Measurements from ENCODE around the gene BRD7.

Gene BRD7

GRCh38 chr16:50292566-50292948 lies 76.2 kb downstream of the BRD7 start:
- Histone ChIP-seq H3K4me3 (ENCODE audit: low read depth, low read length) (no peak overlapping the region), H3K27me3 (replicated peaks) (no peaks in the 10 kb centered on the region), H3K27ac (no peak overlapping the region), H3K36me3 (replicated peaks) (peaks cover 24% of the 10 kb centered on the region)
- DNase-seq: no peak
- TF ChIP-seq, protein P1, sequence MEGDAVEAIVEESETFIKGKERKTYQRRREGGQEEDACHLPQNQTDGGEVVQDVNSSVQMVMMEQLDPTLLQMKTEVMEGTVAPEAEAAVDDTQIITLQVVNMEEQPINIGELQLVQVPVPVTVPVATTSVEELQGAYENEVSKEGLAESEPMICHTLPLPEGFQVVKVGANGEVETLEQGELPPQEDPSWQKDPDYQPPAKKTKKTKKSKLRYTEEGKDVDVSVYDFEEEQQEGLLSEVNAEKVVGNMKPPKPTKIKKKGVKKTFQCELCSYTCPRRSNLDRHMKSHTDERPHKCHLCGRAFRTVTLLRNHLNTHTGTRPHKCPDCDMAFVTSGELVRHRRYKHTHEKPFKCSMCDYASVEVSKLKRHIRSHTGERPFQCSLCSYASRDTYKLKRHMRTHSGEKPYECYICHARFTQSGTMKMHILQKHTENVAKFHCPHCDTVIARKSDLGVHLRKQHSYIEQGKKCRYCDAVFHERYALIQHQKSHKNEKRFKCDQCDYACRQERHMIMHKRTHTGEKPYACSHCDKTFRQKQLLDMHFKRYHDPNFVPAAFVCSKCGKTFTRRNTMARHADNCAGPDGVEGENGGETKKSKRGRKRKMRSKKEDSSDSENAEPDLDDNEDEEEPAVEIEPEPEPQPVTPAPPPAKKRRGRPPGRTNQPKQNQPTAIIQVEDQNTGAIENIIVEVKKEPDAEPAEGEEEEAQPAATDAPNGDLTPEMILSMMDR (IDR thresholded peaks at IDR 0.05; ENCODE audit: low read depth, low read length, missing control alignments): no peak
- in situ Hi-C loops (cut with HindIII; ENCODE audit: low pct_ligation_motif_present, low sequenced_read_pairs): no loop called here

- no peak overlapping the region for H3K4me3 ChIP-seq (ENCODE audit: low read depth, low read length)
- peaks cover 24% of the 10 kb centered on the region for H3K36me3 ChIP-seq (replicated peaks)
- no peak overlapping the region for H3K27ac ChIP-seq
Observed at GRCh38 chr16:50291719-50292565, 76.8 kb downstream of the BRD7 start.

DNA sequence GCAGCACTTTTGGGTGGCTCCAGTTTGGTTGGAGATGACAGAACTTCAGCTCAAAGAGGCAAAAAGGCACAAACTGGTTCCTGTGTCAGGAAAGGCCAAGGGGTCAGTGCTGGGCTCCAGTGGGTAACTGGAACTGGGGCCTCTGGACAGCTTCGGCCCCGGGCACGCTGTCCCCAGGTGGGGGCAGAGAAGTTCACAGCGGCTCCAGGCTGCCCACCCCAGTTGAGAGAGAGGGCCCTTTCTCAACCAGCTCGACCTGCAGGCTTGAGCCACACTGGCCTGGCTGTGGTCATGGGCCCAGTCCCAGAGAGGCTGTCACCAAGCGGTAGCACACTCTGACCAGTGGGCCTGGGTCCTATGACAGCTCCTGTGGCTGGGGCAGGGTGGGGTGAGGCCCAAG lies 77.9 kb downstream of the BRD7 start:
- in situ Hi-C loops (cut with HindIII; ENCODE audit: low pct_ligation_motif_present, low sequenced_read_pairs): no loop called here
- TF ChIP-seq, protein P1 (IDR thresholded peaks at IDR 0.05; ENCODE audit: low read depth, low read length, missing control alignments): no peak
- no peak for DNase-seq
- H3K27me3 ChIP-seq (replicated peaks): no peaks in the 10 kb centered on the region
- H3K27ac ChIP-seq: no peak overlapping the region
- no peak overlapping the region for H3K4me3 ChIP-seq (ENCODE audit: low read depth, low read length)
- peaks cover 23% of the 10 kb centered on the region for H3K36me3 ChIP-seq (replicated peaks)

More at GRCh38 chr16:50291719-50292565, 76.8 kb downstream of the BRD7 start:
- no peaks in the 10 kb centered on the region for H3K27me3 ChIP-seq (replicated peaks)
- TF ChIP-seq, protein P1 (IDR thresholded peaks at IDR 0.05; ENCODE audit: low read depth, low read length, missing control alignments): no peak
- in situ Hi-C loops (cut with HindIII; ENCODE audit: low pct_ligation_motif_present, low sequenced_read_pairs): no loop called here
- DNase-seq: no peak

DNA sequence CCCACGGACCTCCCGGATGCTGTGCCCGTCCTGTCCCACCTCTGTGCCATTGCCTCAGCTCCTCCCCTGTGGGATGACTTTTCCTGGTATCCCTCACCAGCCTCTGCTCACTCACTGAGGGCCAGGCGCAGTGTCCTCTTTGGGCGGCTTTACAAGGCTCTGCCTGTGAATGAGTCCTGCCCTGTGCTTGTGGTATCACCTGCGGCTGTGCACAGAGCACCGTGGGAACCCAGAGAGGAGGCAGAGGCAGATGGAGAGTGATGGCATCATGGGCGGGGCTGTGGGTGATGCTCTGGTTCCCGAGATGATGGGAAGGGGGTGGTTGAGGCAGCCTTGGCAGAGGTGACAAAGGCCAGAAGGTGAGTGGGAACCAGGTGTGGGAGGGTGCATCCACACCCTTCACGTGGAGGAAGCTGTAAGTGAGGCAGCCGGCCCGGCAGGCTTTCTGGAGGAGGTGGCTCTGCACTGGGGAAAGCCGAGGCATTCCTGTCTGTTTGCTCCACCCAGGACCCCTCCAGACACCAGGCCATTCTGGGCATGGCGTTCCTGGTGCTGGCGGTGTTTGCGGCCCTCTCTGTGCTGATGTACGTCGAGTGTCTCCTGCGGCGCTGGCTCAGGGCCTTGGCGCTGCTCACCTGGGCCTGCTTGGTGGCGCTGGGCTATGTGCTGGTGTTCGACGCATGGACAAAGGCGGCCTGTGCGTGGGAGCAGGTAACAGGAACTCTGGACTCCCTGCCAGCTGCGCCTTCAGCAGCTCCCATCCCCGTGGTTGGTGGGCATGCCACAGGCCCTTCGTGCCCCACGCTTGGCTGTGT lies 78.6 kb downstream of the BRD7 start:
- DNase-seq: no peak
- TF ChIP-seq, protein P1 (IDR thresholded peaks at IDR 0.05; ENCODE audit: low read depth, low read length, missing control alignments): no peak
- in situ Hi-C loops (cut with HindIII; ENCODE audit: low pct_ligation_motif_present, low sequenced_read_pairs): no loop called here
- Histone ChIP-seq H3K27me3 (replicated peaks) (no peaks in the 10 kb centered on the region), H3K36me3 (replicated peaks) (peaks cover 18% of the 10 kb centered on the region), H3K27ac (no peak overlapping the region), H3K4me3 (ENCODE audit: low read depth, low read length) (no peak overlapping the region)

DNA sequence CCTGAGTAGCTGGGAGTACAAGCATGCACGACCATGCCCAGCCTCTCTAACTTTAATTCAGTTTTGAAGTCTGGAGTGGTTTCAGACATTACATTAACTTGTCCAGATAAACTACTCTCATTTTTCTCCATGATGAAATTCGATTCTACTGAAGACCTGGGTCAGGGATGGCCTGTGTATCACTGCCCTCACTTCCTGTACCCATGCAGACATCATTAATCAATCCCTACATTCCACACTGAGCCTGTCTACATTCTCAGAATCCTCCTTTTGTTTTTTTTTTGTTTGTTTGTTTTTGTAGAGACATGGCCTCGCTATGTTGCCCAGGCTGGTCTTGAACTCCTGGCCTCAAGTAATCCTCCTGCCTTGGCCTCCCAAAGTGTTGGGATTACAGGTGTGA lies 79.9 kb downstream of the BRD7 start:
- in situ Hi-C loops (cut with HindIII; ENCODE audit: low pct_ligation_motif_present, low sequenced_read_pairs): no loop called here
- H3K36me3 ChIP-seq (replicated peaks): peaks cover 14% of the 10 kb centered on the region
- TF ChIP-seq, protein P1 (IDR thresholded peaks at IDR 0.05; ENCODE audit: low read depth, low read length, missing control alignments): no peak

More for the DNA sequence above, 79.9 kb downstream of the BRD7 start:
- no peak for DNase-seq
- H3K27me3 ChIP-seq (replicated peaks): no peaks in the 10 kb centered on the region
- no peak overlapping the region for H3K4me3 ChIP-seq (ENCODE audit: low read depth, low read length)
- no peak overlapping the region for H3K27ac ChIP-seq

Data from brain microvascular endothelial cell (primary cell).